Endothelial cell of umbilical vein (primary cell): ENCODE data around the gene SLC39A8. TPM values are rescaled to one million over a fixed set of nuclear protein-coding genes. Genes with fewer than 3 reads are reported as not detected.

Experiments
- Bru-seq: library from RNA; stranded (reverse); fragments of 400-500 nt; gene quantifications from one replicate; lab custom pipeline; 2021; lab: Mats Ljungman, UMichigan
- BruChase-seq, 2 experiments: library from RNA; stranded (reverse); fragments of 400-500 nt; gene quantifications; one replicate each; lab custom pipeline; 2021; lab: Mats Ljungman, UMichigan
- BruUV-seq: library from RNA; stranded (reverse); fragments of 400-500 nt; replicated peaks from 2 replicates; lab custom pipeline; 2021; lab: Mats Ljungman, UMichigan
- CTCF ChIA-PET: fragments of 300-600, 350-600 bp; sonication (Branson Sonifier 250); formaldehyde crosslinking; loops from one replicate; lab custom pipeline; 2021; ENCODE audit warnings: antibody characterized with exemption, inconsistent platforms; lab: Charles Lee
- POLR2A ChIA-PET: fragments of 300-600, 350-600 bp; sonication (Branson Sonifier 250); formaldehyde crosslinking; loops from one replicate; lab custom pipeline; 2021; ENCODE audit warnings: antibody characterized with exemption, inconsistent platforms; lab: Charles Lee
- DNase-seq: peaks from one replicate; pipeline ENCODE4 v3.0.0-alpha.2; 2011; ENCODE audit warnings: low read depth, low spot score
- FAIRE-seq: peaks from 2 replicates; lab custom pipeline; 2011; peaks lifted over from hg19 to GRCh38; lab: Jason Lieb, UNC
- H2AFZ ChIP-seq: 2 replicates; pipeline ENCODE4 v1.6.0; 2012; ENCODE audit warnings: low read depth, low read length, control low read depth, inconsistent platforms
- H3K27ac ChIP-seq: 2 replicates; pipeline ENCODE4 v1.5.1; 2011; ENCODE audit warnings: low read depth, mild to moderate bottlenecking, control low read depth, low read length, moderate library complexity; ENCODE audit not compliant: insufficient read depth
- H3K27me3 ChIP-seq, 2 experiments: 2 replicates each; pipeline versions ENCODE4 v1.6.0 to v1.6.1; 2011; ENCODE audit warnings: low read length in 2 of 2, mixed read lengths in 1 of 2; ENCODE audit not compliant: control insufficient read depth in 2 of 2, insufficient read depth in 2 of 2
- H3K36me3 ChIP-seq, 2 experiments: 2 replicates in 1 of 2; 3 replicates in 1 of 2; pipeline ENCODE4 v1.5.1; 2011; ENCODE audit warnings: low read length in 2 of 2, mild to moderate bottlenecking in 1 of 2, moderate library complexity in 1 of 2; ENCODE audit not compliant: control insufficient read depth in 2 of 2, insufficient read depth in 2 of 2; ENCODE audit errors: extremely low read depth in 1 of 2
- H3K4me1 ChIP-seq: 3 replicates; pipeline ENCODE4 v1.5.1; 2011; ENCODE audit warnings: mild to moderate bottlenecking, low read length; ENCODE audit not compliant: control insufficient read depth, insufficient read depth; ENCODE audit errors: extremely low read depth
- H3K4me2 ChIP-seq: 2 replicates; pipeline ENCODE4 v1.6.1; 2011; ENCODE audit warnings: low read length, control low read depth, mixed read lengths; ENCODE audit not compliant: insufficient read depth
- H3K4me3 ChIP-seq, 3 experiments: fragments of 200-600 bp in 1 of 3; sonication (generic), shearing (Covaris generic) in 1 of 3; replicated peaks in 1 of 3; 2 replicates each; pipeline ENCODE4 v1.5.1; 2011 to 2016; ENCODE audit warnings: control low read depth in 3 of 3, low read length in 3 of 3, mild to moderate bottlenecking in 2 of 3, inconsistent platforms in 1 of 3, low read depth in 1 of 3, moderate library complexity in 1 of 3; ENCODE audit not compliant: insufficient read depth in 1 of 3
- H3K79me2 ChIP-seq: 2 replicates; pipeline ENCODE4 v1.6.0; 2012; ENCODE audit warnings: low read length, inconsistent platforms; ENCODE audit not compliant: control insufficient read depth, insufficient read depth
- H3K9ac ChIP-seq: replicated peaks from 2 replicates; pipeline ENCODE3; 2011; ENCODE audit warnings: low read length, control low read depth; ENCODE audit not compliant: insufficient read depth; ENCODE audit errors: extremely low read depth
- H3K9me1 ChIP-seq: replicated peaks from 3 replicates; pipeline ENCODE4 v1.6.0; 2011; ENCODE audit warnings: mild to moderate bottlenecking, low read length; ENCODE audit not compliant: control insufficient read depth, insufficient read depth; ENCODE audit errors: extremely low read depth
- H3K9me3 ChIP-seq: replicated peaks from 2 replicates; pipeline ENCODE4 v1.5.1; 2012; ENCODE audit warnings: low read length, inconsistent platforms; ENCODE audit not compliant: control insufficient read depth, insufficient read depth
- H4K20me1 ChIP-seq: replicated peaks from 2 replicates; pipeline ENCODE3; 2011; ENCODE audit warnings: mild to moderate bottlenecking, low read length; ENCODE audit not compliant: control insufficient read depth, insufficient read depth; ENCODE audit errors: extremely low read depth
- CTCF ChIP-seq, 2 donors: IDR thresholded peaks; 1 replicate in 1 of 2; 2 replicates in 1 of 2; pipeline ENCODE4 v1.5.1; 2011; ENCODE audit warnings: low read length in 2 of 2, mild to moderate bottlenecking in 2 of 2, moderate library complexity in 2 of 2, control low read depth in 1 of 2, inconsistent platforms in 1 of 2, low read depth in 1 of 2; ENCODE audit not compliant: insufficient read depth in 1 of 2; ENCODE audit errors: extremely low read depth in 1 of 2
- EZH2 ChIP-seq: IDR thresholded peaks from 2 replicates; pipeline ENCODE4 v1.6.1; 2012; ENCODE audit warnings: borderline replicate concordance, low read depth, mild to moderate bottlenecking, moderate library complexity, low read length, inconsistent platforms; ENCODE audit not compliant: severe bottlenecking
- FOS ChIP-seq: IDR thresholded peaks from 2 replicates; pipeline ENCODE4 v1.6.1; 2011; ENCODE audit warnings: mild to moderate bottlenecking, low read length, moderate library complexity, borderline replicate concordance; ENCODE audit not compliant: insufficient read depth
- MYC ChIP-seq: IDR thresholded peaks from one replicate; pipeline ENCODE4 v1.6.1; 2011; ENCODE audit warnings: mild to moderate bottlenecking, low read depth, low read length
- POLR2A ChIP-seq: IDR thresholded peaks from 2 replicates; pipeline ENCODE4 v1.6.1; 2012; ENCODE audit warnings: low read depth, mild to moderate bottlenecking, control low read depth, low read length
- POLR2AphosphoS5 ChIP-seq: IDR thresholded peaks from 2 replicates; pipeline ENCODE4 v1.6.1; 2012; ENCODE audit warnings: low read depth, mild to moderate bottlenecking, control low read depth, low read length, moderate library complexity; ENCODE audit not compliant: insufficient read depth
- dilution Hi-C: fragments of 300-500 bp; cut with MboI; formaldehyde crosslinking; loops from one replicate; pipeline ENCODE4 v1.15.0; 2019; ENCODE audit warnings: low sequenced_read_pairs; ENCODE audit not compliant: extremely low pct_ligation_motif_present
- intact Hi-C: fragments of 100-400 bp; cut with micrococcal nuclease; formaldehyde crosslinking; loops from one replicate; pipeline ENCODE4 v1.10.0; 2022
- long read RNA-seq: library from polyadenylated mRNA; stranded (forward); transcript quantifications from one replicate; pipeline ENCODE4 v2.0.0, GENCODE V29; 2021
- polyA minus RNA-seq, 3 experiments: library from RNA; depleted of rRNA, polyadenylated mRNA; stranded (reverse); fragments of >200 nt; gene quantifications; 1 replicate in 1 of 3; 2 replicates in 2 of 3; pipeline ENCODE4 v1.2.3, GENCODE V29; 2011
- polyA plus RNA-seq, 4 experiments: library from polyadenylated mRNA; depleted of rRNA in 3 of 4; stranded (reverse) in 3 of 4; unstranded in 1 of 4; fragments of >200 nt; gene quantifications; 2 replicates each; pipeline versions ENCODE4 v1.2.1 to v1.2.3, GENCODE V29; 2011 to 2012; ENCODE audit warnings: missing spikeins in 1 of 4
- total RNA-seq: library from RNA; stranded (reverse); gene quantifications from 2 replicates; pipeline ENCODE4 v1.2.3, GENCODE V29; 2021
- TF ChIP-seq, protein P1 (sequence below): IDR thresholded peaks from 2 replicates; pipeline ENCODE4 v1.6.1; 2011; ENCODE audit not compliant: insufficient read depth, insufficient read length

SLC39A8 gene
- total RNA-seq, result 6.0 and 6.7 TPM in 2 replicates
- polyA plus RNA-seq, result 1.5 and 1.7 TPM in 2 replicates
- polyA plus RNA-seq (2011; cell fraction: cytosol; rRNA removed), result 1.7 and 1.8 TPM in 2 replicates
- polyA plus RNA-seq (2011; cell fraction: nucleus; rRNA removed), result 1.6 and 1.8 TPM in 2 replicates
- polyA plus RNA-seq (2012), result 0.63 and 2.1 TPM in 2 replicates
- 2.8 and 3.7 TPM in 2 replicates for polyA minus RNA-seq
- polyA minus RNA-seq (2011; cell fraction: cytosol; rRNA and poly(A)+ RNA removed), result 192 TPM
- 1.9 and 2.1 TPM in 2 replicates for polyA minus RNA-seq (2011; cell fraction: nucleus; rRNA and poly(A)+ RNA removed)
- percentile 45 among the genes with signal in this experiment for Bru-seq, nascent RNA
- percentile 46 among the genes with signal in this experiment for BruChase-seq, experiment 1, labeled RNA remaining after a 6-hour chase
- percentile 41 among the genes with signal in this experiment for BruChase-seq, experiment 2, labeled RNA remaining after a 2-hour chase
- long read RNA-seq, transcript SLC39A8-202 (8 exons, 3,238 nt), result major isoform, 26 of 32 reads
- long read RNA-seq, partial matches to known transcripts, result 1 of 32 reads
- long read RNA-seq, other reads (novel, unspliced or antisense), result 2 of 32 reads

DNA sequence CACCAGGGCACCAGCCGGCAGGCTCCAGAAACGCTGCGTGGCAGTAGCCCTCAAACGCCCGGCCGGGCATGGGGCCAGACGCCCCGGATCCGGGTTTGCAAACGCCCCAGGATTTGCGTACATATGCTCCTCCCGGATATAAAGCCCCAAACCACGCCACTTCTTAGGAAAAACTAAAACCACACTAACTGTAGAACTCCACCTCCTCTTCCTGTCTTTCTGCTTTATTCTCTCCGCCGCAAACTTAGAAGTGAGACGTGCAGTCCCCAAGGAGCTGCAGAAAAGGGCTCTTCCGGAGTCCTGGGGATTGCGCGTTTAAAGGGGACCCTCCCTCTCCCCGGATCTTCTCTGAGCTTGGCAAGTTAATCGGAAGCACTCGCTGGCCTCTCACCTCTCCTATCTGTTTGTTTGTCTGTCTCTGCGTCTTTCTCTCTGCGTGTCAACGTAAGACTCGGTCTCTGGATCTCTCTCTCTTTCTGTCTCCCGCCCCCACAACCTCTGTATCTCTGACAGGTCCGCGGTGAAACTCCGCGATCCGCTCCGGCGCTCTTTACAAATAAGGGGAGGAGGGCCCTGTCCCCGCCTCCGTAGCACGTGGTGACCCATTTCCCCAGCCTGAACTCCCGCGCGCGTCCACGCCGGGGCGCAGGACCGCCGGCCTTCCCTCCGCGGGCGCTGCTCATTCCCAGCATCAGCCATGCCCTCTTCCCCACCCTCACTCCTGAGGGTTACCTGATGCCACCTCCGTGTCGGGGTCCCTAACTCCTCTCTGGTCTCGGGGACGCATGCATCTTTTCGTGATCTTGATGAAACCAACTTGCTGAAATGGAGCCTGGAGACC lies at the start of gene SLC39A8:
TSS of gene SLC39A8 (minus strand) at position 529 of the 841 bp plus-strand sequence. CDS start 820 bp downstream, outside the sequence.
- FAIRE-seq, result peak; percentile 86
- peaks cover 19% of the 10 kb centered on the region for H3K4me1 ChIP-seq
- POLR2A ChIA-PET, result interaction anchor here (0.5 to 0.7 kb wide), 2 partner anchors 8 to 106 kb away, joined by 3 to 4 read pairs; no protein-coding TSS in a partner anchor
- peak; percentile 79 for DNase-seq
- H3K9ac ChIP-seq, result peak within 1 kb of the TSS; percentile 66
- intact Hi-C loops (loop anchor here (1.0 to 10.0 kb wide), 5 partner anchors 86 to 746 kb away; no protein-coding TSS in a partner anchor), dilution Hi-C loops (no loop called here)
- H2AFZ ChIP-seq, result peak within 1 kb of the TSS; percentile 100
- no peaks in the 10 kb centered on the region for H4K20me1 ChIP-seq
- H3K4me2 ChIP-seq, result peak within 1 kb of the TSS; percentile 97
- H3K79me2 ChIP-seq, result no peaks in the 10 kb centered on the region
- H3K4me3 ChIP-seq, result peak within 1 kb of the TSS; percentile 39 to 90 (median 89)
- no peaks in the 10 kb centered on the region for H3K9me1 ChIP-seq
- no peak within 1 kb of the TSS for H3K27ac ChIP-seq
- CTCF ChIA-PET, result interaction anchor here (1.0 to 1.9 kb wide), 3 partner anchors 47 to 662 kb away, joined by 3 to 14 read pairs (median 4); no protein-coding TSS in a partner anchor
- no peaks in the 10 kb centered on the region for H3K36me3 ChIP-seq
- H3K27me3 ChIP-seq, result peaks cover 2 to 5% of the 10 kb centered on the region in 2 experiments
- TF ChIP-seq EZH2 (no peak), CTCF (IDR thresholded peaks at IDR 0.05; ENCODE audit: extremely low read depth in 1 of 2, insufficient read depth in 1 of 2, low read depth in 1 of 2, low read length in 2 of 2) (peak; percentile 67 to 84), MYC (peak; percentile 68), FOS (no peak), POLR2AphosphoS5 (peak; percentile 30), POLR2A (peak; percentile 42)
- TF ChIP-seq, protein P1, sequence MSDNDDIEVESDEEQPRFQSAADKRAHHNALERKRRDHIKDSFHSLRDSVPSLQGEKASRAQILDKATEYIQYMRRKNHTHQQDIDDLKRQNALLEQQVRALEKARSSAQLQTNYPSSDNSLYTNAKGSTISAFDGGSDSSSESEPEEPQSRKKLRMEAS, result peak; percentile 90
- H3K9me3 ChIP-seq, result no peaks in the 10 kb centered on the region
- TSS peak; percentile 16 for BruUV-seq
